ENCODE data around the gene PIK3CB. TPM values are rescaled to one million over a fixed set of nuclear protein-coding genes. Genes with fewer than 3 reads are reported as not detected.

PIK3CB gene
- total RNA-seq, 1 experiment from 2014 or later, result 59.3 TPM

GRCh38 chr3:138696666-138697370 is 137.9 kb downstream of the PIK3CB start:
- H3K27me3 Mint-ChIP-seq (ENCODE audit: unreplicated experiment), result no peaks in the 10 kb centered on the region
- CTCF ChIA-PET, result interaction anchor here (0.6 to 3.4 kb wide), 3 partner anchors 197 to 363 kb away, joined by 4 to 31 read pairs (median 5); no protein-coding TSS in a partner anchor

GRCh38 chr3:138694287-138695007 is 140.3 kb downstream of the PIK3CB start:
- CTCF ChIA-PET, result interaction anchor here (0.5 to 3.4 kb wide), 7 partner anchors 10 to 362 kb away, joined by 3 to 31 read pairs (median 5); partner anchors contain the start of gene CEP70
- no peak for DNase-seq

More at GRCh38 chr3:138696666-138697370, 137.9 kb downstream of the PIK3CB start:
- no peak for TF ChIP-seq CTCF (IDR thresholded peaks at IDR 0.05; ENCODE audit: unreplicated experiment)
- no TSS peak for BruUV-seq (replicated peaks)
- no peak overlapping the region for H3K27ac Mint-ChIP-seq (ENCODE audit: unreplicated experiment)
- H3K4me3 Mint-ChIP-seq (ENCODE audit: low read depth, unreplicated experiment), result no peak overlapping the region
- intact Hi-C loops (cut with micrococcal nuclease; ENCODE audit: unreplicated experiment), result loop anchor here (5.0 to 10.0 kb wide), 3 partner anchors 220 to 635 kb away; no protein-coding TSS in a partner anchor
- H3K9me3 Mint-ChIP-seq (ENCODE audit: low read depth, unreplicated experiment), result no peaks in the 10 kb centered on the region
- DNase-seq, result no peak
- H3K36me3 Mint-ChIP-seq (ENCODE audit: insufficient read depth, unreplicated experiment), result peaks cover 16% of the 10 kb centered on the region
- peaks cover 13% of the 10 kb centered on the region for H3K4me1 Mint-ChIP-seq (ENCODE audit: low read depth, unreplicated experiment)

GRCh38 chr3:138692152-138692551 is 142.6 kb downstream of the PIK3CB start:
- CTCF ChIA-PET, result interaction anchor here (0.6 to 1.1 kb wide), 2 partner anchors 10 to 225 kb away, joined by 3 to 4 read pairs; no protein-coding TSS in a partner anchor
- Mint-ChIP-seq H3K9me3 (ENCODE audit: low read depth, unreplicated experiment) (no peaks in the 10 kb centered on the region), H3K27me3 (ENCODE audit: unreplicated experiment) (no peaks in the 10 kb centered on the region), H3K36me3 (ENCODE audit: insufficient read depth, unreplicated experiment) (peaks cover 11% of the 10 kb centered on the region), H3K4me3 (ENCODE audit: low read depth, unreplicated experiment) (no peak overlapping the region), H3K27ac (ENCODE audit: unreplicated experiment) (no peak overlapping the region), H3K4me1 (ENCODE audit: low read depth, unreplicated experiment) (peaks cover 21% of the 10 kb centered on the region)
- TF ChIP-seq CTCF (IDR thresholded peaks at IDR 0.05; ENCODE audit: unreplicated experiment), result no peak
- intact Hi-C loops (cut with micrococcal nuclease; ENCODE audit: unreplicated experiment), result loop anchor here (10.0 kb wide), 1 partner anchor 357 kb away; no protein-coding TSS in a partner anchor
- no peak for DNase-seq
- no TSS peak for BruUV-seq (replicated peaks)

More at GRCh38 chr3:138694287-138695007, 140.3 kb downstream of the PIK3CB start:
- intact Hi-C loops (cut with micrococcal nuclease; ENCODE audit: unreplicated experiment), result loop anchor here (2.0 to 10.0 kb wide), 4 partner anchors 100 to 638 kb away; partner anchors contain the start of gene CEP70
- H3K27me3 Mint-ChIP-seq (ENCODE audit: unreplicated experiment), result no peaks in the 10 kb centered on the region
- no TSS peak for BruUV-seq (replicated peaks)
- H3K27ac Mint-ChIP-seq (ENCODE audit: unreplicated experiment), result no peak overlapping the region
- no peaks in the 10 kb centered on the region for H3K9me3 Mint-ChIP-seq (ENCODE audit: low read depth, unreplicated experiment)
- H3K36me3 Mint-ChIP-seq (ENCODE audit: insufficient read depth, unreplicated experiment), result peaks cover 15% of the 10 kb centered on the region
- H3K4me1 Mint-ChIP-seq (ENCODE audit: low read depth, unreplicated experiment), result peaks cover 13% of the 10 kb centered on the region
- H3K4me3 Mint-ChIP-seq (ENCODE audit: low read depth, unreplicated experiment), result no peak overlapping the region
- no peak for TF ChIP-seq CTCF (IDR thresholded peaks at IDR 0.05; ENCODE audit: unreplicated experiment)

GRCh38 chr3:138691351-138691750 is 143.4 kb downstream of the PIK3CB start:
- H3K36me3 Mint-ChIP-seq (ENCODE audit: insufficient read depth, unreplicated experiment), result peaks cover 11% of the 10 kb centered on the region
- H3K4me3 Mint-ChIP-seq (ENCODE audit: low read depth, unreplicated experiment), result no peak overlapping the region
- intact Hi-C loops (cut with micrococcal nuclease; ENCODE audit: unreplicated experiment), result loop anchor here (10.0 kb wide), 1 partner anchor 357 kb away; no protein-coding TSS in a partner anchor
- no peak for TF ChIP-seq CTCF (IDR thresholded peaks at IDR 0.05; ENCODE audit: unreplicated experiment)
- DNase-seq, result no peak
- H3K27me3 Mint-ChIP-seq (ENCODE audit: unreplicated experiment), result no peaks in the 10 kb centered on the region
- CTCF ChIA-PET, result interaction anchor here (1.1 kb wide), 1 partner anchor 225 kb away, joined by 4 read pairs; no protein-coding TSS in a partner anchor
- H3K4me1 Mint-ChIP-seq (ENCODE audit: low read depth, unreplicated experiment), result peaks cover 28% of the 10 kb centered on the region
- no TSS peak for BruUV-seq (replicated peaks)
- no peak overlapping the region for H3K27ac Mint-ChIP-seq (ENCODE audit: unreplicated experiment)
- no peaks in the 10 kb centered on the region for H3K9me3 Mint-ChIP-seq (ENCODE audit: low read depth, unreplicated experiment)

Measured in Calu3 (cell line).